GM12878 (cell line): ENCODE data around the gene VWA3A. TPM values are rescaled to one million over a fixed set of nuclear protein-coding genes. Genes with fewer than 3 reads are reported as not detected.

Source experiments
- CHD1 ChIP-seq: IDR thresholded peaks from 2 replicates; pipeline ENCODE4 v1.6.1; 2012; ENCODE audit warnings: low read depth, low read length, improper control_type of control experiment
- EED ChIP-seq: sonication (generic); IDR thresholded peaks from 2 replicates; pipeline ENCODE4 v1.6.1; 2016; ENCODE audit warnings: antibody characterized with exemption, low read depth
- EGR1 ChIP-seq, 2 experiments: IDR thresholded peaks; 1 replicate in 1 of 2; 2 replicates in 1 of 2; pipeline ENCODE4 v1.6.1; 2011 to 2012; ENCODE audit warnings: low read depth in 2 of 2, low read length in 2 of 2, borderline replicate concordance in 1 of 2, mild to moderate bottlenecking in 1 of 2, moderate library complexity in 1 of 2
- FOS ChIP-seq: IDR thresholded peaks from 3 replicates; pipeline ENCODE4 v1.6.1; 2011; ENCODE audit warnings: borderline replicate concordance; ENCODE audit not compliant: insufficient read length; ENCODE audit errors: extremely low read depth
- FOXK2 ChIP-seq: fragments of 450-650 bp; IDR thresholded peaks from 2 replicates; pipeline ENCODE4 v1.6.1; 2017; ENCODE audit warnings: mild to moderate bottlenecking, moderate library complexity
- KDM1A ChIP-seq: fragments of 200-600 bp; sonication (generic); IDR thresholded peaks from 2 replicates; pipeline ENCODE4 v1.6.1; 2016; ENCODE audit warnings: borderline replicate concordance
- NFYA ChIP-seq: IDR thresholded peaks from 2 replicates; pipeline ENCODE4 v1.6.1; 2011; ENCODE audit warnings: low read depth, mild to moderate bottlenecking, low read length, improper control_type of control experiment, borderline replicate concordance
- RAD51 ChIP-seq: fragments of 450-650 bp; IDR thresholded peaks from 2 replicates; pipeline ENCODE4 v1.6.1; 2016; ENCODE audit warnings: moderate library complexity, mild to moderate bottlenecking, inconsistent platforms
- RCOR1 ChIP-seq: conservative IDR thresholded peaks from 2 replicates; pipeline ENCODE4 v1.6.1; 2012; ENCODE audit warnings: low read depth, low read length, improper control_type of control experiment
- TCF3 ChIP-seq: IDR thresholded peaks from 2 replicates; pipeline ENCODE4 v1.6.1; 2012; ENCODE audit warnings: low read depth, mild to moderate bottlenecking, low read length, borderline replicate concordance; ENCODE audit not compliant: insufficient read depth
- ZNF24 ChIP-seq: fragments of 450-650 bp; IDR thresholded peaks from 2 replicates; pipeline ENCODE4 v1.6.1; 2017; ENCODE audit warnings: antibody characterized with exemption, mild to moderate bottlenecking
- polyA plus RNA-seq, 11 experiments: library from polyadenylated mRNA; depleted of rRNA in 4 of 11; unstranded in 6 of 11; stranded (reverse) in 5 of 11; fragments of >200 nt; fragmentation: Nextera tagmentation in 4 of 11; fragmentation: Illumina TruSeq in 1 of 11; extraction: Ambion mirVana in 4 of 11; extraction: Trizol in 1 of 11; gene quantifications; 1 replicate in 1 of 11; 2 replicates in 10 of 11; pipeline versions ENCODE4 v1.2.1 to v1.2.3, GENCODE V29; 2011 to 2016; ENCODE audit warnings: inconsistent platforms in 2 of 11, missing spikeins in 2 of 11, low read depth in 1 of 11
- total RNA-seq, 4 experiments: library from RNA; depleted of rRNA in 3 of 4; stranded (reverse); fragments of >200 nt in 3 of 4; fragmentation: Illumina TruSeq in 1 of 4; extraction: Trizol in 1 of 4; gene quantifications; 2 replicates each; pipeline versions ENCODE4 v1.2.1 to v1.2.3, GENCODE V29; 2013 to 2021
- TF ChIP-seq, protein P1 (sequence below): fragments of 450-650 bp; formaldehyde crosslinking; IDR thresholded peaks from 2 replicates; pipeline ENCODE4 v1.5.0; 2022; ENCODE audit warnings: mild to moderate bottlenecking, missing genetic modification characterization
- TF ChIP-seq, protein P2 (sequence below): fragments of 150-350 bp; IDR thresholded peaks from 2 replicates; pipeline ENCODE4 v1.6.1; 2016; ENCODE audit warnings: low read depth, low read length
- TF ChIP-seq, protein P3 (sequence below): fragments of 450-650 bp; formaldehyde crosslinking; IDR thresholded peaks from 2 replicates; pipeline ENCODE4 v1.4.0; 2022; ENCODE audit warnings: mild to moderate bottlenecking, moderate library complexity
- TF ChIP-seq, protein P4 (sequence below): fragments of 450-650 bp; IDR thresholded peaks from 2 replicates; pipeline ENCODE4 v1.6.1; 2017; ENCODE audit warnings: low read depth, mild to moderate bottlenecking, moderate library complexity

The VWA3A gene
- total and polyA plus RNA-seq, 10 of the 15 experiments (the other 5 are each of a cell fraction or from before 2014, with no cell fraction given): 0.01 TPM; not detected in 9

DNA sequence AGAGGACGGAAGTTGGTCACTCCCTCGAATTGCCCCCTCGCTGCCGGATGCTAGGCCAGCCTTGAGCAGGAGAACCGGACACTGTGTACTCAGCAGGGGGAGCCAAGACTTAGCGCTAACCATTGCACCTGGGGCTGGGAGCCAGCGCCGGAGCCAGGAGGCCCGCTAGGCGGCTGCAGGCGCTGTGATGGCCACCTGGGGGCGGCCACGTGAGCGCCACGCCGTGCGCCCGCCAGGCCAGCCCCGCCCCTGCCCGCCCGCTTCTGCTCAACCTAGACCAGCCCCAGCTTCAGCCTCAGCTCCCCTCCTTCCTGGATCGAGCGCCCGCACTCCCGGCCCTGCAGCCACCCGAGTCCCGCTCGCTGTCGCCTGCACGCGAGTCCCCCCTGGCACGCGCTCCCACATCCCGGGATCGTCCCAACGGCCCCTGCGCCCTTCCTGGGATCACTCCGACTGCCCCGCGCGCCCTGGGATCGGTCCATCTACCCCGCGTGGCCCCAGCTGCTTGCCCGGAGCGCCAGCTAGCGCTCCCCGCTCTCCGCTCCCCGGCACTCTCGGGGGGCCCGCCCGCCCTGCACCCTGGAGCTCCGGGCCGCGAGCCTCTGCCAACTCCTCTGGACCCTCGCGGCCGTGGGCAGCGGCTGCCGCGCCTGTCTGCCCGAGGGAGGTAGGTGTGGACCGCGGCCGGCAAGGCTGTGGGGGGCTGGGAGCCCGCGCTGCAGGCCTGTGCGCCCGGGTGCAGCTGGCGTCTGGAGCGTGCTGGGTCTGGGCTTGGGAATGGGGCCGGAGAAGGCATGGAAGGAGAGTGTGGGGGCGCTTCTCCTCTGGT lies 113.9 kb downstream of the VWA3A start, which contains the start of gene EEF2K (continued):
- TF ChIP-seq, protein P1, sequence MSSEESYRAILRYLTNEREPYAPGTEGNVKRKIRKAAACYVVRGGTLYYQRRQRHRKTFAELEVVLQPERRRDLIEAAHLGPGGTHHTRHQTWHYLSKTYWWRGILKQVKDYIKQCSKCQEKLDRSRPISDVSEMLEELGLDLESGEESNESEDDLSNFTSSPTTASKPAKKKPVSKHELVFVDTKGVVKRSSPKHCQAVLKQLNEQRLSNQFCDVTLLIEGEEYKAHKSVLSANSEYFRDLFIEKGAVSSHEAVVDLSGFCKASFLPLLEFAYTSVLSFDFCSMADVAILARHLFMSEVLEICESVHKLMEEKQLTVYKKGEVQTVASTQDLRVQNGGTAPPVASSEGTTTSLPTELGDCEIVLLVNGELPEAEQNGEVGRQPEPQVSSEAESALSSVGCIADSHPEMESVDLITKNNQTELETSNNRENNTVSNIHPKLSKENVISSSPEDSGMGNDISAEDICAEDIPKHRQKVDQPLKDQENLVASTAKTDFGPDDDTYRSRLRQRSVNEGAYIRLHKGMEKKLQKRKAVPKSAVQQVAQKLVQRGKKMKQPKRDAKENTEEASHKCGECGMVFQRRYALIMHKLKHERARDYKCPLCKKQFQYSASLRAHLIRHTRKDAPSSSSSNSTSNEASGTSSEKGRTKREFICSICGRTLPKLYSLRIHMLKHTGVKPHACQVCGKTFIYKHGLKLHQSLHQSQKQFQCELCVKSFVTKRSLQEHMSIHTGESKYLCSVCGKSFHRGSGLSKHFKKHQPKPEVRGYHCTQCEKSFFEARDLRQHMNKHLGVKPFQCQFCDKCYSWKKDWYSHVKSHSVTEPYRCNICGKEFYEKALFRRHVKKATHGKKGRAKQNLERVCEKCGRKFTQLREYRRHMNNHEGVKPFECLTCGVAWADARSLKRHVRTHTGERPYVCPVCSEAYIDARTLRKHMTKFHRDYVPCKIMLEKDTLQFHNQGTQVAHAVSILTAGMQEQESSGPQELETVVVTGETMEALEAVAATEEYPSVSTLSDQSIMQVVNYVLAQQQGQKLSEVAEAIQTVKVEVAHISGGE (CRISPR knock-in tag): no peak
- TF ChIP-seq, protein P2, sequence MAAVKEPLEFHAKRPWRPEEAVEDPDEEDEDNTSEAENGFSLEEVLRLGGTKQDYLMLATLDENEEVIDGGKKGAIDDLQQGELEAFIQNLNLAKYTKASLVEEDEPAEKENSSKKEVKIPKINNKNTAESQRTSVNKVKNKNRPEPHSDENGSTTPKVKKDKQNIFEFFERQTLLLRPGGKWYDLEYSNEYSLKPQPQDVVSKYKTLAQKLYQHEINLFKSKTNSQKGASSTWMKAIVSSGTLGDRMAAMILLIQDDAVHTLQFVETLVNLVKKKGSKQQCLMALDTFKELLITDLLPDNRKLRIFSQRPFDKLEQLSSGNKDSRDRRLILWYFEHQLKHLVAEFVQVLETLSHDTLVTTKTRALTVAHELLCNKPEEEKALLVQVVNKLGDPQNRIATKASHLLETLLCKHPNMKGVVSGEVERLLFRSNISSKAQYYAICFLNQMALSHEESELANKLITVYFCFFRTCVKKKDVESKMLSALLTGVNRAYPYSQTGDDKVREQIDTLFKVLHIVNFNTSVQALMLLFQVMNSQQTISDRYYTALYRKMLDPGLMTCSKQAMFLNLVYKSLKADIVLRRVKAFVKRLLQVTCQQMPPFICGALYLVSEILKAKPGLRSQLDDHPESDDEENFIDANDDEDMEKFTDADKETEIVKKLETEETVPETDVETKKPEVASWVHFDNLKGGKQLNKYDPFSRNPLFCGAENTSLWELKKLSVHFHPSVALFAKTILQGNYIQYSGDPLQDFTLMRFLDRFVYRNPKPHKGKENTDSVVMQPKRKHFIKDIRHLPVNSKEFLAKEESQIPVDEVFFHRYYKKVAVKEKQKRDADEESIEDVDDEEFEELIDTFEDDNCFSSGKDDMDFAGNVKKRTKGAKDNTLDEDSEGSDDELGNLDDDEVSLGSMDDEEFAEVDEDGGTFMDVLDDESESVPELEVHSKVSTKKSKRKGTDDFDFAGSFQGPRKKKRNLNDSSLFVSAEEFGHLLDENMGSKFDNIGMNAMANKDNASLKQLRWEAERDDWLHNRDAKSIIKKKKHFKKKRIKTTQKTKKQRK: no peak
- TF ChIP-seq TCF3: peak; percentile 79; the same call in 1 of the 2 replicates
- TF ChIP-seq, protein P3, sequence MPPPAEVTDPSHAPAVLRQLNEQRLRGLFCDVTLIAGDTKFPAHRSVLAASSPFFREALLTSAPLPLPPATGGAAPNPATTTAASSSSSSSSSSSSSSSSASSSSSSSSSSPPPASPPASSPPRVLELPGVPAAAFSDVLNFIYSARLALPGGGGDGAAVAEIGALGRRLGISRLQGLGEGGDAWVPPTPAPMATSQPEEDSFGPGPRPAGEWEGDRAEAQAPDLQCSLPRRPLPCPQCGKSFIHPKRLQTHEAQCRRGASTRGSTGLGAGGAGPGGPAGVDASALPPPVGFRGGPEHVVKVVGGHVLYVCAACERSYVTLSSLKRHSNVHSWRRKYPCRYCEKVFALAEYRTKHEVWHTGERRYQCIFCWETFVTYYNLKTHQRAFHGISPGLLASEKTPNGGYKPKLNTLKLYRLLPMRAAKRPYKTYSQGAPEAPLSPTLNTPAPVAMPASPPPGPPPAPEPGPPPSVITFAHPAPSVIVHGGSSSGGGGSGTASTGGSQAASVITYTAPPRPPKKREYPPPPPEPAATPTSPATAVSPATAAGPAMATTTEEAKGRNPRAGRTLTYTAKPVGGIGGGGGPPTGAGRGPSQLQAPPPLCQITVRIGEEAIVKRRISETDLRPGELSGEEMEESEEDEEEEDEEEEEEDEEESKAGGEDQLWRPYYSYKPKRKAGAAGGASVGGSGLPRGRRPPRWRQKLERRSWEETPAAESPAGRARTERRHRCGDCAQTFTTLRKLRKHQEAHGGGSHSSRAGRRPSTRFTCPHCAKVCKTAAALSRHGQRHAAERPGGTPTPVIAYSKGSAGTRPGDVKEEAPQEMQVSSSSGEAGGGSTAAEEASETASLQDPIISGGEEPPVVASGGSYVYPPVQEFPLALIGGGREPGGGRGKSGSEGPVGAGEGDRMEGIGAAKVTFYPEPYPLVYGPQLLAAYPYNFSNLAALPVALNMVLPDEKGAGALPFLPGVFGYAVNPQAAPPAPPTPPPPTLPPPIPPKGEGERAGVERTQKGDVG (CRISPR knock-in tag): no peak
- TF ChIP-seq RCOR1: no peak
- peak; percentile 78 for TF ChIP-seq ZNF24
- TF ChIP-seq, protein P4, sequence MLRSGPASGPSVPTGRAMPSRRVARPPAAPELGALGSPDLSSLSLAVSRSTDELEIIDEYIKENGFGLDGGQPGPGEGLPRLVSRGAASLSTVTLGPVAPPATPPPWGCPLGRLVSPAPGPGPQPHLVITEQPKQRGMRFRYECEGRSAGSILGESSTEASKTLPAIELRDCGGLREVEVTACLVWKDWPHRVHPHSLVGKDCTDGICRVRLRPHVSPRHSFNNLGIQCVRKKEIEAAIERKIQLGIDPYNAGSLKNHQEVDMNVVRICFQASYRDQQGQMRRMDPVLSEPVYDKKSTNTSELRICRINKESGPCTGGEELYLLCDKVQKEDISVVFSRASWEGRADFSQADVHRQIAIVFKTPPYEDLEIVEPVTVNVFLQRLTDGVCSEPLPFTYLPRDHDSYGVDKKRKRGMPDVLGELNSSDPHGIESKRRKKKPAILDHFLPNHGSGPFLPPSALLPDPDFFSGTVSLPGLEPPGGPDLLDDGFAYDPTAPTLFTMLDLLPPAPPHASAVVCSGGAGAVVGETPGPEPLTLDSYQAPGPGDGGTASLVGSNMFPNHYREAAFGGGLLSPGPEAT: no peak
- TF ChIP-seq EED: no peak; the same call in 1 of the 2 replicates
- TF ChIP-seq NFYA: no peak
- no peak for TF ChIP-seq FOS
- no peak for TF ChIP-seq KDM1A
- TF ChIP-seq FOXK2: 0 out of 2 replicates have a peak, but pooled peaks have one; percentile 22
- no peak for TF ChIP-seq RAD51
- TF ChIP-seq CHD1: peak; percentile 68; the same call in 1 of the 2 replicates
- TF ChIP-seq EGR1 (IDR thresholded peaks at IDR 0.05; ENCODE audit: borderline replicate concordance in 1 of 2, low read depth in 2 of 2, low read length in 2 of 2): no peak; a peak in 1 of 3 replicates
